PC-3 (cell line): ENCODE measurements around the gene TOMM7.

Source experiments
- EZH2phosphoT487 ChIP-seq: fragments of 300-600 bp; sonication (generic); IDR thresholded peaks from 2 replicates; pipeline ENCODE4 v1.6.1; 2018; ENCODE audit warnings: mild to moderate bottlenecking, antibody characterized with exemption, low read length, borderline replicate concordance
- TF ChIP-seq, protein P1 (sequence below): fragments of 300-600 bp; sonication (generic); conservative IDR thresholded peaks from 2 replicates; pipeline ENCODE4 v1.5.1; 2017; ENCODE audit warnings: antibody characterized with exemption, low read depth, mild to moderate bottlenecking, low read length

DNA sequence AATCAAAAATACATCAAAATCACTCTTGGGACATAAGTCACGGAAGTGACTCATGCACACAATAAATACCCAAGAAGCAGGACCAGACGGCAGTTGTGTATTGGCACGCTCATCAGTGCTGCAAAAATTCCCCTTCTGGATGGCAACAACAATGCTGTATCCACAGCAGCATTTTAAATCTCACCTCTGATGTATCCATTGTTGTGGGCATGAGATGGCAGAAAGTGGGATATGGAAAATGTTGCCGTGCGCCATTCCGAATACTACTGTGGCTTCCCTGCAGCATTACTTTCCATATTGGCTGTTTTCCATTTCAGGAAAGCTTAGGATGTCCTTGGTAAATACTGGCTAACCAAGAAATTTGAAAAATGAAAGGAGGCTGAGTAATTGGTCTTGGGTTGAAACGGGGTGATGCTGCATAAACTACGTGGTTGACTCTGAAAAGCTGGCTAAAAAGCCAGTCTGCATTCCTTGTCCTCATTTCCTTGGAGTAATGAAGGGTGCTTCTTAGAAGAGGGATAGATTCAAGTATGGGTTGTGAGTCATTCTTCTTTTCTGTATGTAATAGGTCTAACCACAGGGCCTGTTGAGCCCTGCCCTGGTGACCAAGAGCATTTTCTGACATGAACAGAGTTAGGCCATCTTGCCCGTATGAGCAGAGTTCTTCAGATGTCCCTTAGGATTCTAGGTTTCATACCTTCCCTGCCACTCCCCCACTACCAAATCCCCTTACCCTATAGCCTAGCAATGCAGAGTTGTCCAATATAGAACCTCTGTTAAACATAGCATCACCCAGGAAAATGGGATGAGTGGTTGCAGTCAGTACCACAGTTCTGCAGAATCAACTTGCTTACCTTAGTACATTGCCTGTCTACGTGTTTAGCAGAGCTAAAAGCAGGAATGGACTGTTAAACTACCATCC is 36.3 kb upstream of the TOMM7 start:
- TF ChIP-seq, protein P1, sequence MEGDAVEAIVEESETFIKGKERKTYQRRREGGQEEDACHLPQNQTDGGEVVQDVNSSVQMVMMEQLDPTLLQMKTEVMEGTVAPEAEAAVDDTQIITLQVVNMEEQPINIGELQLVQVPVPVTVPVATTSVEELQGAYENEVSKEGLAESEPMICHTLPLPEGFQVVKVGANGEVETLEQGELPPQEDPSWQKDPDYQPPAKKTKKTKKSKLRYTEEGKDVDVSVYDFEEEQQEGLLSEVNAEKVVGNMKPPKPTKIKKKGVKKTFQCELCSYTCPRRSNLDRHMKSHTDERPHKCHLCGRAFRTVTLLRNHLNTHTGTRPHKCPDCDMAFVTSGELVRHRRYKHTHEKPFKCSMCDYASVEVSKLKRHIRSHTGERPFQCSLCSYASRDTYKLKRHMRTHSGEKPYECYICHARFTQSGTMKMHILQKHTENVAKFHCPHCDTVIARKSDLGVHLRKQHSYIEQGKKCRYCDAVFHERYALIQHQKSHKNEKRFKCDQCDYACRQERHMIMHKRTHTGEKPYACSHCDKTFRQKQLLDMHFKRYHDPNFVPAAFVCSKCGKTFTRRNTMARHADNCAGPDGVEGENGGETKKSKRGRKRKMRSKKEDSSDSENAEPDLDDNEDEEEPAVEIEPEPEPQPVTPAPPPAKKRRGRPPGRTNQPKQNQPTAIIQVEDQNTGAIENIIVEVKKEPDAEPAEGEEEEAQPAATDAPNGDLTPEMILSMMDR: no peak
- no peak for TF ChIP-seq EZH2phosphoT487
